HL-60/S4 treated with phorbol 12-myristate 13-acetate at 8.2 ng/mL for 4 days and 3 days (cell line): Measurements from ENCODE around the gene SND1.

Experiments
- in situ Hi-C: fragments of 300-500 bp; cut with MboI; formaldehyde crosslinking; loops from 2 replicates; pipeline ENCODE4 v1.15.0; 2022; ENCODE audit warnings: low sequenced_read_pairs

The SND1 gene

GRCh38 chr7:127793582-127793981, 141.6 kb downstream of the SND1 start:
- in situ Hi-C loops, result no loop called here

DNA sequence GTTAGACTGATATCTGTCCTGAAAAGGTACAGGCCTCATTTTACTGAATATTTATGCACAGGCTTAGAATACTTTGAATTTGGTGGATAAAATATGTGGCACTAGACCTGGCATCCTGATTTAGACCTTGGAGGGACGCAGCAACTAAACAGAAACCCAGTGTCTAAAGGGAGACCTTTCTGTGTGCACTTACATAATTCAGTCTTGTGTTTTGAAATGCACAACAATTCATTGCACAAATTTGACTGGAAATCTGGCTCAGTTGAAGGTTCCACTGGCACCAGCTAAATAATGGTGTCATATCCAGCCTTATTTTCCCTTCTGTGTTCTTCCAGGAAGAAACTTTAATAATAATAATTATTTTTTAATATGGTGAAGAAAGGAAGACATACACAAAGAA, 142.1 kb downstream of the SND1 start:
- in situ Hi-C loops, result no loop called here

DNA sequence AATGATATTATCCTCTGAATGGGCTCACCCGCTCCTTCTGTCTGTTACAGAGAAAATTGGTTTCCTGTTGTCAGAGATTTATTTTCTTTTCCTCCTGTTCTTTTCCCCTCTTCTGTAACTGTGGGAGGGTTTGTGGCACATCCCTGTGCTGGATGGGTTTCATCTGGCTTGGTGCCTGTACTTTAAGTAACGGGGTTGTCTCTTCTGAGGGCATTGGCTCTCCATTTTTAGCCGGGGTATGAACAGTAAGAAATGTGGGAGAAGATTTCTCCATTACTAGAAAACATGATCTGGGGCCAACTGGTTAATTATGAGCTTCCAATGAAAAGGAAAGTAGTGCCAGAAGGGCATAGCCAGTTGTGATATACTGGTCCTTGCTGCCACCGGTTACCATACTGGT, 142.6 kb downstream of the SND1 start:
- in situ Hi-C loops, result no loop called here

- in situ Hi-C loops, result no loop called here
Observed at GRCh38 chr7:127798023-127798422, 146.0 kb downstream of the SND1 start.

DNA sequence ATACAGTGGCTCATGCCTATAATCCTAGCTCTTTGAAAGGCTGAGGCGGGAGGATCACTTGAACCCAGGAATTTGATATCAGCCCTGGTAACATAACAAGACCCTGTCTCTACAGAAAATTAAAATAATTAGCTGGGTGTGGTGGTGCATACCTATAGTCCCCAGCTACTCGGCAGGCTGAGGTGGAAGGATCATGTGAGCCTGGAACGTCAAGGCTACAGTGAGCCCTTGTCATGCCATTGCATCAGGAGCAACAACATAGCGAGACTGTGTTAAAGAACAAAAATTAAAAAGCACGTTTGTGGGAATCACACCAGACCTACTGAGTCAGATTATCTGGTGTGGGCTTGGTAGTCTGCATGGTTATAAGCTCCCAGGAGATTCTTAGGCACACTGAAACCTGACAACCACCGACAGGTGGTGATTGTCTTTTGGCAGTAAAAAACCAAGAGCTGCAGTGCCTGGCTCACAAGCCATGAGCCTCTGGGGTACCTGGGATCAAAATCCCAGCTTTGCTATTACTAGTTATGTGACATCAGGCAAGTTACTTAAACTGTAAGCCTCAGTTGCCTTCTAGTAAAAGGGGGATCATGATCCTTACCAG, 146.9 kb downstream of the SND1 start:
- in situ Hi-C loops, result no loop called here

DNA sequence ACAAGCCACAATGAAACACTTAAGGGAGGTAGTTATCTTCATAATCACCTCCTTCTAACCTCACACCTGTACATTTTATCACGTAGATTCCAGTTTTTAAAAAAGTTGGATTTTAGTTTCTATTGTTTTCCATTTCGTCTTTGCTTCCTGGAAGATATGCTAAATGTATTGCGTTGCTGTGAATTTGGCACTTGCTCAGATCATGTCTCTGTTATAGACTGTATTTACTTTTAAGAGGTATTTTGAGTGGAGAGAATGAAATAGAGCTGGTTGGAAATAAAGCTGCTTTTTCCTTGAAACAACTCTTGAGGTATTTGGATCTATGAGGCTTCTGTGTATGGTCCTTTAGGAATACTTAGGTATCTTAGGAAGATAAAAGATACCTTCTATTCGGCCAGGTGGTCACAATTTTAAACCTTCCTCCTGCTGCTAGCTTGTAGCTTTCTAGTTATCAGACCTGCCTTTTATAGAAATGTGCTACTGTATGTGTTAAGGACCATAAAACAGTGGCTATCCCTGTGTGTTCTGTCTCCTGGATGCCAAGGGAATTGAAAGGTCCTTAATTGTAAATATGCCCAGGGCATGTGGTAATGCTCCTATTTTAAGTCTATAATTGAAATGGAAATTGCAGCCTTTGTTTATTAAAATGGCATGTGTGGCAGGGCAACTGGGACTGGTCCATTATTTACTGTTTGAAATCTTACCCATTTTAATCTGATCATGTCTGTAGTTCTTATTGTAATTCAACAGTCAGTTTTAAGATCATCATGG, 147.7 kb downstream of the SND1 start:
- in situ Hi-C loops, result no loop called here

DNA sequence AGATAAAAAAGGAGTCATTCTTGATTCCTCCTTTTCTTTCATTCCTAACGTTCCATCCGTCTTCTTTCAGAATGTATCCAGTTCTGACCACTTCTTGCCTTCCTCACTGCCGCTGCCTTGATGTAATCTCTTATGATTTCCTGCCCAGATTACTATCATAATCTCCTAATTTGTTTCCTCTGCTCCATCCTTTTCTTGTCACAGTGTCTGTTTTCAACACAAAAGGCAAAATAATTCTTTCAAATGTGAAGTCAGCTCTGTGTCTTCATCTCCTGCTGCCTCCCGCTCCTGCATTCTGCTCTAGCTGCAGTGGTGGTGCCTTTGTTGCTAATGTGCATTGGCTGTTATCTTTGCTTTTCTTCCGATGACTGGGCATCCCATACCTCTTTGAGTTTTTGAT, 150.9 kb downstream of the SND1 start:
- in situ Hi-C loops, result no loop called here

DNA sequence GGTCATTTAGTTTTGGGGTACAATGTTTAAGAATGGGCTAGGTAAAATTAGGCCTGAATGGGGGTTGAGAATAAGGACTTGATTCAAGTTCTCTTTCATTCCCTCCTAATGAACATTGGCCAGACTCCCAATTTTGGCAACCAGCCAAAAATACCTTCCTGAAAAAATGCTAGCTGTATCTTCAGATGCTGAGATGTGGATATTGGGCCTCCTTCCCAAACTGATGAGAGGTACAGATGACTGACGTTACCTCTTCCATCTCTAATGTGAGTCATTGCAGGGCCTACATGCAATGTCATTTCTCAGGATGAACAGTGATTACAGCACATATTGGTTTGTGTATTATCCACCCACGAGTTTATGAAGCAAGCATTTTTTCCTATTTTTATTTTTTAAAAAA, 151.6 kb downstream of the SND1 start:
- in situ Hi-C loops, result no loop called here

- in situ Hi-C loops, result no loop called here
Observed at GRCh38 chr7:127807340-127807739, 155.3 kb downstream of the SND1 start.

- in situ Hi-C loops, result no loop called here
Observed at GRCh38 chr7:127807829-127808228, 155.8 kb downstream of the SND1 start.

DNA sequence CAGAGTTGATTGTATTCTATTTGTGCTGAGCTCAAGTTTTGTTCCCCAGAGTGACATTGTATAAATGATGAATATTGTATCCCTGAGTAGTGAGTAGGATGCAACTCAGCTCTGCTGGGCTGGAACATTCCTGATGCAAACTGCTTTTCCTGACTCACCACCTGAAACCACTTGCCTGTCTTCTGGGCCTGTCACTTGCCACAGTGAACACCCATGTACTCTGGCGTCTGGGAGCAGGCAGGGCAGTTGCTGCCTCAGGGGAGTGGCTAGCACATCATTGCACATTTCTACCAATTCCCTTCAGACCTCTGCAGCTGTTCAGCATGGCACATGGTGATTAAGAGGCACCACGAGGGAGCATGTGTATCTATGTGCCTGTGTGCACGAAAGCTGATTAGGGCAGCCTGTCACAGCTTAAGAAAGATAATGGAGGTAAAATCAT, 157.3 kb downstream of the SND1 start:
- in situ Hi-C loops, result no loop called here

GRCh38 chr7:127810113-127810512, 158.1 kb downstream of the SND1 start:
- in situ Hi-C loops, result no loop called here

DNA sequence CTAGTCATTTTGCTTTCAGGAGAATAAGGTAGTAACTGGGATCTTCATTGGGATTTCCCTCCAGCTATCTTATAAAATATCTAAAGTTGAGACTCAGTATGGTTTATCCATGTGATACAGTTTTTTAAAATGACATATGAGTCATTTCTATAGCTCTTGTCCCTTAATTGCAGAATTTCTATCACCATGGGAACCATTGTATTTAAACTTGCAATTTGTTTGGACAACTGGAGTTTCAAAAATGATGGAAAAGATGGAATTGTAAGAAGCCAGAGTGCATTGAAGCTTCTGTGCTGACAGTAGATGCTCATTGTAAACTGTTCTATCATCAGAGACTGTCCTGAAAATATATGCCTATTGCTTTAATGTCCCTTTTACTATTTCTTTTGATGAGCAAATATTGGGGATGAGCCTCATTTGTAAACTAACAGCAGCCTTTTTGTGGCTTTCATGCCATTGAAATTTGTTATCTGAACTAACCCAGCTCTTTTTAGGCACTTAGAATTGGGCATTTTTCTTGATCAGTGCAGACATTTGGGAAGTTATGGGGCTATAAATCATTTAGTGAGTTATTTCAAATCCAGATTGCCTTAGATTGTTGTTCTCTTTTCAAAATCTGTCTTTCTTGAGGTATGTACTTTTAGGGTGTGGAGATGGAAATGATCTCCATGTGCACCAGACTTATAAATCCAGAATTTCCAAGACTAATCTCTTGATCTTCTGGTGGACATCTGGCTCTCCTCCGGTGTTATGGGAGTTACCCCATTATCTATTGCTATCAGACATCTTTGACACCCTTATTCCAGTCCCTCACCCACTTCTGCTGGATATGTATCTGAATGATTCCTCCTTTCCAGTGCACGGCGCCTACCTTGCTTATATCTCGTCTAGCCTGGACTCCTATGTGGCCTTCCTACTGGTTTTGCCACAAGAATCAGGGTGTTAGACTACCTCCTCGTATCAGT, 159.0 kb downstream of the SND1 start:
- in situ Hi-C loops, result no loop called here

GRCh38 chr7:127812540-127812939, 160.5 kb downstream of the SND1 start:
- in situ Hi-C loops, result no loop called here

DNA sequence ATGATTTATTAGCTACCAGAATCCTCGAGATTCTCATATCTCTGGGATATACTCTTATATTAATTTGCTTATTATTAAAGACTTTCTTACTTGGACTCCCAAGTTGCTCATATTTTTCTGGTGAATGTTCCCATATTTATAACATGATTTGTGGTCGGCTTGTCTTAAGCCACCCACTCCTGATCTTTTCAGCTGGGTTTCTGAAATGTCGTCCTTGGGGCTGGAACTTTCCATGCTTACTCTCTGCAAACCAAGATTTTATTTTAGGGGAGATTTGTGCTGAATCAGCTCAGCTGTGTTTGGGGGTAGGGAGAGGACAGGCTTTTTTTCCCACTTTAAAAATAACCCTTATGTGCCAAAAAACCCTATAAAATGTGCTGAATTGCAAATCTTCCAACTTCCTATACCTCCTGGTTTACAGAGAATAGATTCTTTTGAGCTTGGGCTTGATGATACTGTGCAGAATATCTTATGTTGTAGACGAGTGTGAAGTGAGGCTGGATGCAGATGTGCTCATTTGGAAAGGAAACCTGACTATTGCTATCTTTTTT, 162.1 kb downstream of the SND1 start:
- in situ Hi-C loops, result no loop called here

DNA sequence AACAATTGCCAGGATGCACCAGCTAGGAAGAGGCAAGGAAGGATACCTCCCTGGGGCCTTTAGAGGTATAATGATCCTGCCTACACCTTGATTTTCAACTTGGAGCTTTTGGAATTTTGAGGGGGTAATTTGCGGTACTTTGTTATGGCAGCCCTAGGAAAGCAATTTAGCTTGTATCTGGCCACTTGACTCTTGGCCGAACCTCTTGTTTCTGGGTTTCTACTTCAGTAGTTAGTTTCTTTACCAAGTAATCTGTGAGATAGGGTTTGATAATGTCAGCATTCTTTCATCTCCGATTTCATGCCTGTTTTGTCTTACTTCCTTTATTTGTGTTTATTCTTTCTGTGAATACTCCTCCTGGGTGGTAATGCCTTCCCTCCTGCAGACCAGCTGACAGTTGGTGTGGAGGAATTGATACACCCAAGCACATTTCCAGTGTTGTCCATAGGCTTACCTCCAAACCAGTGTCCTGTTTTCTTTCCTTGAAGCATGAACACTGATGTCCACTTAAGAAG, 163.7 kb downstream of the SND1 start:
- in situ Hi-C loops, result no loop called here

- in situ Hi-C loops, result no loop called here
Observed at GRCh38 chr7:127816354-127817190, 164.6 kb downstream of the SND1 start.

- in situ Hi-C loops, result no loop called here
Observed at GRCh38 chr7:127817466-127817865, 165.5 kb downstream of the SND1 start.

DNA sequence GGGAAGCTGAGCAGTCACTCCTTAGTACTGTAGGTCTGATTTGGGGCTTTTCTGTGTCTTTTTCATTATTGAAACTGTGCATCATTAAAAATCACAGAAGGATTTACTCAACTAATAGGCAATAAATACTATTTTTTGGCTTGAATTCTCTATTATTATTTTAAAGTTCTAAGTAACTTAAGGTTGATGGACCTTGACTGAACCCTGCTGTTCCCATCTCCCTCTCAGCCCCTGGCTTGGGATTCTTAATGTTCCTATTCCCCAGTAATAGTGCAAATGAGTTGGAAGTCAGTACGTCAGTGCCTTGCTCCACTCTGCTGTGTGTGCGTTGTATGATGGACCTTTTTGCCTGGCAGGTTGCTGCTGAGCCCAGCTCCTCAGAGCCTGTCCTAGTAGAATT, 166.3 kb downstream of the SND1 start:
- in situ Hi-C loops, result no loop called here
